ENCODE measurements around the gene METTL2A. TPM values are rescaled to one million over a fixed set of nuclear protein-coding genes. Genes with fewer than 3 reads are reported as not detected.
"Not testable (repeated sequence)": the region's sequence is repeated elsewhere in the genome, so short reads cannot be mapped to it uniquely, and the experiment has no call there.

Gene METTL2A
- total and polyA plus RNA-seq, 2 donors (not counting 1 experiment from before 2014, with no cell fraction given), result 17.5 to 18.7 TPM

DNA sequence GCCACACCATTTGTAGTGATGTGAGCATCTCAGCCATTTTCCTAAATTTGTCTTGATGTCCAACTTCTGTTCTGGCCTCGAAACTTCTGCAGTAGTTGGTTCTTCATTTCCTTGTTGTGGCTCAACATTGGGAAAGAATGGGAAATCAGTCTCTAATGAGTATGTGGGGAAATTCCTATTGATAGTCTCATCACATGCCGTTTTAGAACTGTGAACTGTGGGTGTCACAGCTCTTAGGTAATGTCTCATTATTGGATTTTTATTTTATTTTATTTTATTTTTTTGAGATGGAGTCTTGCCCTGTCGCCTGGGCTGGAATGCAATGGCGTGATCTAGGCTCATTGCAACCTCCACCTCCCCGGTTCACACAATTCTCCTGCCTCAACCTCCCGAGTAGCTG, 17.5 kb downstream of the METTL2A start:
- not testable (repeated sequence) for H2AFZ ChIP-seq (ENCODE audit: low read length); H4K20me1 ChIP-seq (ENCODE audit: control insufficient read depth, extremely low read depth, insufficient read depth, low read length); H3K9me3 ChIP-seq (ENCODE audit: control insufficient read depth, insufficient read depth, low read depth, low read length); H3K4me1 ChIP-seq (ENCODE audit: control insufficient read depth, extremely low read depth, insufficient read depth, low read length); H3K36me3 ChIP-seq (ENCODE audit: control insufficient read depth, insufficient read depth, low read length); DNase-seq (ENCODE audit: low read depth in 2 of 2); H3K4me3 ChIP-seq (replicated peaks in 1 of 4; ENCODE audit: control extremely low read depth in 1 of 4, insufficient read depth in 1 of 4, low read depth in 3 of 4, low read length in 4 of 4); H3K4me2 ChIP-seq (ENCODE audit: extremely low read depth, insufficient read depth, low read length); H3K79me2 ChIP-seq (ENCODE audit: control insufficient read depth, insufficient read depth, low read length); H3K9ac ChIP-seq (ENCODE audit: insufficient read depth, low read length); H3K27ac ChIP-seq (ENCODE audit: insufficient read depth, low read length); H3K27me3 ChIP-seq (ENCODE audit: control insufficient read depth, insufficient read depth, low read length)

GRCh38 chr17:62444063-62444462, 20.4 kb downstream of the METTL2A start:
- Histone ChIP-seq H2AFZ (ENCODE audit: low read length) (no peak overlapping the region), H3K9me3 (ENCODE audit: control insufficient read depth, insufficient read depth, low read depth, low read length) (no peaks in the 10 kb centered on the region), H4K20me1 (ENCODE audit: control insufficient read depth, extremely low read depth, insufficient read depth, low read length) (no peaks in the 10 kb centered on the region), H3K27ac (ENCODE audit: insufficient read depth, low read length) (no peak overlapping the region), H3K9ac (ENCODE audit: insufficient read depth, low read length) (no peak overlapping the region), H3K27me3 (ENCODE audit: control insufficient read depth, insufficient read depth, low read length) (no peaks in the 10 kb centered on the region), H3K4me2 (ENCODE audit: extremely low read depth, insufficient read depth, low read length) (no peak overlapping the region), H3K79me2 (ENCODE audit: control insufficient read depth, insufficient read depth, low read length) (no peaks in the 10 kb centered on the region), H3K4me3 (replicated peaks in 1 of 4; ENCODE audit: control extremely low read depth in 1 of 4, insufficient read depth in 1 of 4, low read depth in 3 of 4, low read length in 4 of 4) (no peak overlapping the region), H3K4me1 (ENCODE audit: control insufficient read depth, extremely low read depth, insufficient read depth, low read length) (no peaks in the 10 kb centered on the region), H3K36me3 (ENCODE audit: control insufficient read depth, insufficient read depth, low read length) (no peaks in the 10 kb centered on the region)
- no peak for DNase-seq (ENCODE audit: low read depth in 2 of 2)
- no peak for TF ChIP-seq EZH2 (IDR thresholded peaks at IDR 0.05; ENCODE audit: low read length, missing control alignments)
- TF ChIP-seq CTCF (conservative IDR thresholded peaks at IDR 0.05 in 1 of 2, IDR thresholded peaks at IDR 0.05 in 1 of 2; ENCODE audit: low read depth in 1 of 2, low read length in 2 of 2), result no peak

GRCh38 chr17:62445791-62446190, 22.1 kb downstream of the METTL2A start:
- not testable (repeated sequence) for H2AFZ ChIP-seq (ENCODE audit: low read length); H4K20me1 ChIP-seq (ENCODE audit: control insufficient read depth, extremely low read depth, insufficient read depth, low read length); H3K27me3 ChIP-seq (ENCODE audit: control insufficient read depth, insufficient read depth, low read length); H3K9ac ChIP-seq (ENCODE audit: insufficient read depth, low read length); H3K9me3 ChIP-seq (ENCODE audit: control insufficient read depth, insufficient read depth, low read depth, low read length); DNase-seq (ENCODE audit: low read depth in 2 of 2); H3K4me1 ChIP-seq (ENCODE audit: control insufficient read depth, extremely low read depth, insufficient read depth, low read length); H3K27ac ChIP-seq (ENCODE audit: insufficient read depth, low read length); H3K4me2 ChIP-seq (ENCODE audit: extremely low read depth, insufficient read depth, low read length); H3K4me3 ChIP-seq (replicated peaks in 1 of 4; ENCODE audit: control extremely low read depth in 1 of 4, insufficient read depth in 1 of 4, low read depth in 3 of 4, low read length in 4 of 4); H3K36me3 ChIP-seq (ENCODE audit: control insufficient read depth, insufficient read depth, low read length); H3K79me2 ChIP-seq (ENCODE audit: control insufficient read depth, insufficient read depth, low read length)

- H3K4me1 ChIP-seq (ENCODE audit: control insufficient read depth, extremely low read depth, insufficient read depth, low read length); H3K36me3 ChIP-seq (ENCODE audit: control insufficient read depth, insufficient read depth, low read length); H3K4me3 ChIP-seq (replicated peaks in 1 of 4; ENCODE audit: control extremely low read depth in 1 of 4, insufficient read depth in 1 of 4, low read depth in 3 of 4, low read length in 4 of 4); H2AFZ ChIP-seq (ENCODE audit: low read length); H3K27ac ChIP-seq (ENCODE audit: insufficient read depth, low read length); H3K79me2 ChIP-seq (ENCODE audit: control insufficient read depth, insufficient read depth, low read length); DNase-seq (ENCODE audit: low read depth in 2 of 2); H3K9ac ChIP-seq (ENCODE audit: insufficient read depth, low read length); H3K9me3 ChIP-seq (ENCODE audit: control insufficient read depth, insufficient read depth, low read depth, low read length); H3K4me2 ChIP-seq (ENCODE audit: extremely low read depth, insufficient read depth, low read length); H4K20me1 ChIP-seq (ENCODE audit: control insufficient read depth, extremely low read depth, insufficient read depth, low read length); H3K27me3 ChIP-seq (ENCODE audit: control insufficient read depth, insufficient read depth, low read length): not testable (repeated sequence)
These were observed 28.5 kb downstream of the METTL2A start for GRCh38 chr17:62452195-62452594.

- H3K4me1 ChIP-seq (ENCODE audit: control insufficient read depth, extremely low read depth, insufficient read depth, low read length); H3K4me3 ChIP-seq (replicated peaks in 1 of 4; ENCODE audit: control extremely low read depth in 1 of 4, insufficient read depth in 1 of 4, low read depth in 3 of 4, low read length in 4 of 4); H3K27ac ChIP-seq (ENCODE audit: insufficient read depth, low read length); H3K36me3 ChIP-seq (ENCODE audit: control insufficient read depth, insufficient read depth, low read length); H3K27me3 ChIP-seq (ENCODE audit: control insufficient read depth, insufficient read depth, low read length); H3K4me2 ChIP-seq (ENCODE audit: extremely low read depth, insufficient read depth, low read length); H3K9ac ChIP-seq (ENCODE audit: insufficient read depth, low read length); H3K79me2 ChIP-seq (ENCODE audit: control insufficient read depth, insufficient read depth, low read length); H3K9me3 ChIP-seq (ENCODE audit: control insufficient read depth, insufficient read depth, low read depth, low read length); H4K20me1 ChIP-seq (ENCODE audit: control insufficient read depth, extremely low read depth, insufficient read depth, low read length); DNase-seq (ENCODE audit: low read depth in 2 of 2); H2AFZ ChIP-seq (ENCODE audit: low read length): not testable (repeated sequence)
These were observed 29.3 kb downstream of the METTL2A start for GRCh38 chr17:62453041-62453440.

GRCh38 chr17:62453656-62454055, 30.0 kb downstream of the METTL2A start:
- H3K79me2 ChIP-seq (ENCODE audit: control insufficient read depth, insufficient read depth, low read length); H2AFZ ChIP-seq (ENCODE audit: low read length); H3K4me3 ChIP-seq (replicated peaks in 1 of 4; ENCODE audit: control extremely low read depth in 1 of 4, insufficient read depth in 1 of 4, low read depth in 3 of 4, low read length in 4 of 4); DNase-seq (ENCODE audit: low read depth in 2 of 2); H3K4me2 ChIP-seq (ENCODE audit: extremely low read depth, insufficient read depth, low read length); H3K36me3 ChIP-seq (ENCODE audit: control insufficient read depth, insufficient read depth, low read length); H3K9me3 ChIP-seq (ENCODE audit: control insufficient read depth, insufficient read depth, low read depth, low read length); H3K27ac ChIP-seq (ENCODE audit: insufficient read depth, low read length); H3K9ac ChIP-seq (ENCODE audit: insufficient read depth, low read length); H4K20me1 ChIP-seq (ENCODE audit: control insufficient read depth, extremely low read depth, insufficient read depth, low read length); H3K27me3 ChIP-seq (ENCODE audit: control insufficient read depth, insufficient read depth, low read length); H3K4me1 ChIP-seq (ENCODE audit: control insufficient read depth, extremely low read depth, insufficient read depth, low read length): not testable (repeated sequence)
